ENCODE results near the gene SELENOI. TPM values are rescaled to one million over a fixed set of nuclear protein-coding genes. Genes with fewer than 3 reads are reported as not detected.

SELENOI gene
- total RNA-seq, 1 experiment from 2014 or later = 63.3 TPM

- TF ChIP-seq TCF7L2 (IDR thresholded peaks at IDR 0.05; ENCODE audit: borderline replicate concordance, extremely low read depth, insufficient read depth, insufficient read length) = no peak
- no peak for TF ChIP-seq EZH2phosphoT487 (IDR thresholded peaks at IDR 0.05; ENCODE audit: borderline replicate concordance)
- no peak for TF ChIP-seq EZH2 (IDR thresholded peaks at IDR 0.05)
- no peak for TF ChIP-seq ELF1 (IDR thresholded peaks at IDR 0.05; ENCODE audit: borderline replicate concordance, low read depth)
- TF ChIP-seq ZNF274 (IDR thresholded peaks at IDR 0.05; ENCODE audit: low read depth, low read length) = no peak
- no peak for TF ChIP-seq CEBPB (IDR thresholded peaks at IDR 0.05; ENCODE audit: low read depth)
- TF ChIP-seq CTCF (IDR thresholded peaks at IDR 0.05 in 2 of 3, conservative IDR thresholded peaks at IDR 0.05 in 1 of 3; ENCODE audit: borderline replicate concordance in 1 of 3, insufficient read depth in 1 of 3, low read depth in 2 of 3, low read length in 2 of 3) = no peak
Observed at GRCh38 chr2:26316845-26317244, 29.1 kb upstream of the SELENOI start (continued).

- Histone ChIP-seq H3K9me2 (ENCODE audit: insufficient read depth) (no peaks in the 10 kb centered on the region), H3K9ac (ENCODE audit: low read length) (no peak overlapping the region), H3K27me3 (ENCODE audit: insufficient read depth, low read length) (peaks cover 3% of the 10 kb centered on the region; the same call in 1 of the 2 replicates), H3K79me2 (ENCODE audit: insufficient read depth, low read length) (no peaks in the 10 kb centered on the region), H4K20me1 (ENCODE audit: insufficient read depth) (no peaks in the 10 kb centered on the region), H3K36me3 (ENCODE audit: control insufficient read depth in 1 of 2, insufficient read depth in 2 of 2, low read length in 2 of 2) (no peaks in the 10 kb centered on the region), H3K4me1 (ENCODE audit: control insufficient read depth in 1 of 2, insufficient read depth in 2 of 2, low read length in 2 of 2) (no peaks in the 10 kb centered on the region), H2AFZ (ENCODE audit: low read depth, low read length, poor library complexity, severe bottlenecking) (no peak overlapping the region), H3K27ac (ENCODE audit: low read depth, low read length) (no peak overlapping the region), H3K9me3 (ENCODE audit: control insufficient read depth in 1 of 2, insufficient read depth in 1 of 2, low read depth in 1 of 2, low read length in 2 of 2) (no peaks in the 10 kb centered on the region), H3K4me2 (ENCODE audit: low read length) (no peak overlapping the region), H3K4me3 (replicated peaks in 1 of 2; ENCODE audit: low read depth in 1 of 2, low read length in 2 of 2) (no peak overlapping the region)
- ChIA-PET CTCF (no interaction called here), RAD21 (ENCODE audit: low non-redundant PET in 1 of 2, low total read pairs in 2 of 2, uncharacterized antibody in 2 of 2, unreplicated experiment in 2 of 2) (no interaction called here), POLR2A (no interaction called here)
- intact Hi-C loops (cut with micrococcal nuclease) = no loop called here
- BruUV-seq (replicated peaks) = no TSS peak
- no peak for ATAC-seq
- TF ChIP-seq EZH2 (IDR thresholded peaks at IDR 0.05) = no peak
- TF ChIP-seq EGR1 (IDR thresholded peaks at IDR 0.05; ENCODE audit: low read depth) = no peak
- no peak for TF ChIP-seq JUND (IDR thresholded peaks at IDR 0.05)
- no peak for TF ChIP-seq EZH2phosphoT487 (IDR thresholded peaks at IDR 0.05; ENCODE audit: borderline replicate concordance)
- TF ChIP-seq YY1 (IDR thresholded peaks at IDR 0.05; ENCODE audit: extremely low read depth, insufficient replicate concordance, low read depth, low read length) = no peak
- no peak for TF ChIP-seq REST (IDR thresholded peaks at IDR 0.05; ENCODE audit: low read depth)
- no peak for TF ChIP-seq MAX (IDR thresholded peaks at IDR 0.05)
- no peak for DNase-seq (ENCODE audit: low read depth, low spot score)
Observed at GRCh38 chr2:26317377-26318105, 28.4 kb upstream of the SELENOI start.

Measured in HCT116 (cell line).